Retinal pigment epithelial cell (primary cell): ENCODE measurements around the gene DENND4C.
"Not testable (repeated sequence)": the region's sequence is repeated elsewhere in the genome, so short reads cannot be mapped to it uniquely, and the experiment has no call there.

ENCODE experiments used
- DNase-seq: peaks from one replicate; pipeline ENCODE4 v3.0.0-alpha.2; 2010; ENCODE audit warnings: low read depth
- H3K4me3 ChIP-seq: 2 replicates; pipeline ENCODE4 v1.5.1; 2011; ENCODE audit warnings: mild to moderate bottlenecking, low read length, control low read depth, moderate library complexity
- CTCF ChIP-seq: conservative IDR thresholded peaks from 2 replicates; pipeline ENCODE4 v1.5.1; 2011; ENCODE audit warnings: low read depth, low read length, control low read depth, inconsistent platforms

The DENND4C gene

GRCh38 chr9:19410195-19410503, 179.7 kb downstream of the DENND4C start:
- TF ChIP-seq CTCF, result no peak
- no peak for DNase-seq
- H3K4me3 ChIP-seq, result no peak overlapping the region

DNA sequence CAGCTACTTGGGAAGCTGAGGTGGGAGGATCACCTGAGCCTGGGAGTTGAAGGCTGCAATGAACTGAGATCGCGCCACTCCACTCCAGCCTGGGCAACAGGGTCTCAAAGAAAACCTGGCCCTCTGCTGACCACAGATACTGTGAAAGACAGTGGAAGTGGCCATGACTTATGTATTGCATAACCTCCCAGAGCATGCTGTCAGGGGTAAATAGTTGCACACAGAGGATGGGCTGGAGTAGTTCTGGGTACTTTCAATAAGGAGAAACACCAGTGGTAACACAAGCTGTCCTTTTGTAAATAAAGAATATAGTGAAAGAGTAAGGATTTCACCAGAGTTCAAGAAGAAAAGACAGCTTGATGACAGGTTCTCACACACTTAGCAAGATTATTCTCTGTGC, 180.1 kb downstream of the DENND4C start:
- no peak for DNase-seq
- no peak for TF ChIP-seq CTCF
- H3K4me3 ChIP-seq, result no peak overlapping the region

- peak; percentile 37 for DNase-seq
- no peak for TF ChIP-seq CTCF
- H3K4me3 ChIP-seq, result no peak overlapping the region
Observed at GRCh38 chr9:19411316-19411715, 180.8 kb downstream of the DENND4C start.

DNA sequence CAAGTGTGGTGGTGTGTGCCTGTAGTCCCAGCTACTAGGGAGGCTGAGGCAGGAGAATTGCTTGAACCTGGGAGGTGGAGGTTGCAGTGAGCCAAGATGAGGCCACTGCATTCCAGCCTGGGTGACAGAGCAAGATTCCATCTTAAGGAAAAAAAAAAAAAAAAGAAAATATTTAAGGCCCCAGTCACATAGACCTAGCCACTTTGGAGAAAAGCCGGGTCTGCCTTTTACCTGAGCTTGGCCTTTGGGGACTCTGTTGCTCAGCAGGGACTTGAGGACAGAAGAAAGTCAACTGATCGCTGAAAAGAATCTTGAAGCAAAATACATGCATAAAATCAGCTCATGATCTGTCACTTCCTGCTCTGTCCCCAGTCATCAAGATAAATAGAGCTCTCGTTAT, 183.0 kb downstream of the DENND4C start:
- not testable (repeated sequence) for H3K4me3 ChIP-seq, DNase-seq

- TF ChIP-seq CTCF, result no peak
- H3K4me3 ChIP-seq, result no peak overlapping the region
- DNase-seq, result no peak
Observed at GRCh38 chr9:19416143-19416542, 185.7 kb downstream of the DENND4C start.

- no peak for DNase-seq
- H3K4me3 ChIP-seq, result no peak overlapping the region
- TF ChIP-seq CTCF, result no peak
Observed at GRCh38 chr9:19420877-19421276, 190.4 kb downstream of the DENND4C start.
